Measurements from ENCODE around the gene IFT74. TPM values are rescaled to one million over a fixed set of nuclear protein-coding genes. Genes with fewer than 3 reads are reported as not detected.

The IFT74 gene
- total and polyA plus RNA-seq, 10 donors = 7.1 to 25.6 (median 11.8) TPM

GRCh38 chr9:27043176-27043575 lies 87.0 kb downstream of the IFT74 start:
- Histone ChIP-seq H3K27me3 (replicated peaks in 1 of 7) (no peaks in the 10 kb centered on the region), H3K9me3 (no peaks in the 10 kb centered on the region), H3K27ac (no peak overlapping the region), H3K4me3 (no peak overlapping the region), H3K36me3 (peaks cover 0 to 25% (median 0%) of the 10 kb centered on the region in 6 donors), H3K4me1 (no peaks in the 10 kb centered on the region)
- 90 to 99% (median 97%) methylated on average over 2 of the region's 2 CpGs for WGBS, 5 donors
- TF ChIP-seq POLR2A (IDR thresholded peaks at IDR 0.05) (no peak), POLR2AphosphoS5 (IDR thresholded peaks at IDR 0.05) (no peak), CTCF (IDR thresholded peaks at IDR 0.05 in 8 of 11, conservative IDR thresholded peaks at IDR 0.05 in 3 of 11) (no peak)
- intact Hi-C loops (cut with DNase I; ENCODE audit: low total_unique reads) = no loop called here
- DNase-seq = no peak

GRCh38 chr9:27047136-27047535 lies 90.9 kb downstream of the IFT74 start:
- H3K4me1 ChIP-seq = no peaks in the 10 kb centered on the region
- TF ChIP-seq POLR2AphosphoS5 (IDR thresholded peaks at IDR 0.05) = peak in 1 of 3 donors; percentile 46
- TF ChIP-seq CTCF (IDR thresholded peaks at IDR 0.05 in 8 of 11, conservative IDR thresholded peaks at IDR 0.05 in 3 of 11) = no peak
- peak in 1 of 3 donors; percentile 29 for TF ChIP-seq POLR2A (IDR thresholded peaks at IDR 0.05)
- H3K36me3 ChIP-seq = peaks cover 0 to 39% (median 0%) of the 10 kb centered on the region in 6 donors
- peak overlapping the region in 1 of 8 donors; percentile 27 for H3K4me3 ChIP-seq
- 75 to 78% (median 76%) methylated on average over 4 of the region's 4 CpGs for WGBS, 5 donors
- intact Hi-C loops (cut with DNase I; ENCODE audit: low total_unique reads) = no loop called here
- no peaks in the 10 kb centered on the region for H3K9me3 ChIP-seq
- no peak for DNase-seq
- H3K27me3 ChIP-seq (replicated peaks in 1 of 7) = no peaks in the 10 kb centered on the region
- peak overlapping the region in 4 of 8 donors; percentile 9 to 36 (median 21) for H3K27ac ChIP-seq

- peaks cover 0 to 48% (median 8%) of the 10 kb centered on the region in 6 donors for H3K36me3 ChIP-seq
- intact Hi-C loops (cut with DNase I; ENCODE audit: low total_unique reads) = no loop called here
- no peak for DNase-seq
- WGBS, 5 donors = 26 to 36% (median 32%) methylated on average over 6 of the region's 6 CpGs
- H3K27me3 ChIP-seq (replicated peaks in 1 of 7) = no peaks in the 10 kb centered on the region
- H3K4me3 ChIP-seq = no peak overlapping the region
- peak overlapping the region in 6 of 8 donors; percentile 29 to 63 (median 43) for H3K27ac ChIP-seq
- no peaks in the 10 kb centered on the region for H3K9me3 ChIP-seq
- TF ChIP-seq POLR2AphosphoS5 (IDR thresholded peaks at IDR 0.05) (no peak), CTCF (IDR thresholded peaks at IDR 0.05 in 8 of 11, conservative IDR thresholded peaks at IDR 0.05 in 3 of 11) (no peak), POLR2A (IDR thresholded peaks at IDR 0.05) (no peak)
- H3K4me1 ChIP-seq = peaks cover 0 to 3% (median 0%) of the 10 kb centered on the region in 6 donors
Observed at GRCh38 chr9:27053369-27054022, 97.3 kb downstream of the IFT74 start.

- TF ChIP-seq POLR2AphosphoS5 (IDR thresholded peaks at IDR 0.05) (no peak), CTCF (IDR thresholded peaks at IDR 0.05 in 8 of 11, conservative IDR thresholded peaks at IDR 0.05 in 3 of 11) (no peak), POLR2A (IDR thresholded peaks at IDR 0.05) (no peak)
- 93 to 100% (median 97%) methylated on average over 1 of the region's 1 CpG for WGBS, 5 donors
- H3K4me1 ChIP-seq = peaks cover 0 to 3% (median 0%) of the 10 kb centered on the region in 6 donors
- no peak overlapping the region for H3K4me3 ChIP-seq
- no peaks in the 10 kb centered on the region for H3K9me3 ChIP-seq
- peaks cover 0 to 45% (median 8%) of the 10 kb centered on the region in 6 donors for H3K36me3 ChIP-seq
- intact Hi-C loops (cut with DNase I; ENCODE audit: low total_unique reads) = no loop called here
- no peak for DNase-seq
- H3K27ac ChIP-seq = peak overlapping the region in 6 of 8 donors; percentile 29 to 63 (median 43)
- H3K27me3 ChIP-seq (replicated peaks in 1 of 7) = no peaks in the 10 kb centered on the region
Observed at GRCh38 chr9:27054125-27054524, 97.9 kb downstream of the IFT74 start.

Data from spleen (tissue), 11 donors.